Amniotic epithelial cell (primary cell): ENCODE results near the gene TMEM198.

Source experiments
- DNase-seq: peaks from one replicate; pipeline ENCODE4 v3.0.0-alpha.2; 2010; ENCODE audit warnings: low read depth

The TMEM198 gene

GRCh38 chr2:219578811-219579613 is 35.2 kb downstream of the TMEM198 start:
- peak; percentile 93 for DNase-seq

GRCh38 chr2:219581346-219581745 is 37.5 kb downstream of the TMEM198 start:
- DNase-seq = no peak

- no peak for DNase-seq
Observed at GRCh38 chr2:219591091-219591490, 47.3 kb downstream of the TMEM198 start.

- DNase-seq = no peak
Observed at GRCh38 chr2:219592736-219593135, 48.9 kb downstream of the TMEM198 start.

GRCh38 chr2:219593154-219593553 is 49.3 kb downstream of the TMEM198 start:
- no peak for DNase-seq

GRCh38 chr2:219595256-219595655 is 51.4 kb downstream of the TMEM198 start:
- peak; percentile 69 for DNase-seq

GRCh38 chr2:219596954-219597551 is 53.2 kb downstream of the TMEM198 start:
- peak; percentile 23 for DNase-seq

GRCh38 chr2:219597552-219598307 is 53.9 kb downstream of the TMEM198 start, which contains the start of gene STK11IP:
Gene STK11IP, plus strand, starts transcription at chr2:219597857. Its CDS starts 263 bp downstream, at chr2:219598120.
- DNase-seq = peak; percentile 96

GRCh38 chr2:219598308-219599078 is 54.7 kb downstream of the TMEM198 start:
- no peak for DNase-seq
